Measurements from ENCODE around the gene LAMA2. TPM values are rescaled to one million over a fixed set of nuclear protein-coding genes. Genes with fewer than 3 reads are reported as not detected.

The LAMA2 gene
- total RNA-seq, 1 experiment from 2014 or later, result 0.28 TPM

DNA sequence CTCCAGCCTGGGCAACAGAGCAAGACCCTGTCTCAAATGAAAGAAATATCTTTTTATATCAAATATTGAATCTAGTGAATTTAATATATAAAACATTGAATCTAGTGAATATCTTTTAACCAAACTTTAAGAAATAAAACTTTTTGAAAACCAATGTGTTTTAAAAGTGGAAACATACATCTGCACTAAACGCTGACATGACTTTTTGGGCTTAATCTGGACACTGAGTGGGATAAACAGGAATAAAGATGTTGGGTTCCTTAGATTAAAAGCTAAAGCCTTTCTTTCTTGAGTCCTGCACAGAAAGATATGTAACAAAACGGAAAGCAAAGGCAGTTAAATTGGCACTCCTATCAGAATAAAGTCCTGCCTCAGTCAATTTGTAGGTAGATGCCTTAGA is 636.8 kb downstream of the LAMA2 start:
- Histone ChIP-seq H3K9me3 (ENCODE audit: control insufficient read depth, insufficient read depth, low read depth, low read length) (no peaks in the 10 kb centered on the region), H3K36me3 (ENCODE audit: control insufficient read depth, insufficient read depth, low read length) (no peaks in the 10 kb centered on the region), H3K4me3 (ENCODE audit: low read depth in 2 of 2, low read length in 2 of 2) (no peak overlapping the region), H3K4me1 (ENCODE audit: control insufficient read depth, insufficient read depth, low read length) (no peaks in the 10 kb centered on the region), H3K27me3 (ENCODE audit: control insufficient read depth, insufficient read depth, low read length) (no peaks in the 10 kb centered on the region), H3K27ac (ENCODE audit: low read length) (no peak overlapping the region)
- BruUV-seq (replicated peaks), result no TSS peak
- no peak for DNase-seq (ENCODE audit: low read depth, low spot score)
- in situ Hi-C loops (cut with HindIII; ENCODE audit: low pct_unique_long_range_greater_than_20kb, low sequenced_read_pairs), result no loop called here
- TF ChIP-seq, protein P1, sequence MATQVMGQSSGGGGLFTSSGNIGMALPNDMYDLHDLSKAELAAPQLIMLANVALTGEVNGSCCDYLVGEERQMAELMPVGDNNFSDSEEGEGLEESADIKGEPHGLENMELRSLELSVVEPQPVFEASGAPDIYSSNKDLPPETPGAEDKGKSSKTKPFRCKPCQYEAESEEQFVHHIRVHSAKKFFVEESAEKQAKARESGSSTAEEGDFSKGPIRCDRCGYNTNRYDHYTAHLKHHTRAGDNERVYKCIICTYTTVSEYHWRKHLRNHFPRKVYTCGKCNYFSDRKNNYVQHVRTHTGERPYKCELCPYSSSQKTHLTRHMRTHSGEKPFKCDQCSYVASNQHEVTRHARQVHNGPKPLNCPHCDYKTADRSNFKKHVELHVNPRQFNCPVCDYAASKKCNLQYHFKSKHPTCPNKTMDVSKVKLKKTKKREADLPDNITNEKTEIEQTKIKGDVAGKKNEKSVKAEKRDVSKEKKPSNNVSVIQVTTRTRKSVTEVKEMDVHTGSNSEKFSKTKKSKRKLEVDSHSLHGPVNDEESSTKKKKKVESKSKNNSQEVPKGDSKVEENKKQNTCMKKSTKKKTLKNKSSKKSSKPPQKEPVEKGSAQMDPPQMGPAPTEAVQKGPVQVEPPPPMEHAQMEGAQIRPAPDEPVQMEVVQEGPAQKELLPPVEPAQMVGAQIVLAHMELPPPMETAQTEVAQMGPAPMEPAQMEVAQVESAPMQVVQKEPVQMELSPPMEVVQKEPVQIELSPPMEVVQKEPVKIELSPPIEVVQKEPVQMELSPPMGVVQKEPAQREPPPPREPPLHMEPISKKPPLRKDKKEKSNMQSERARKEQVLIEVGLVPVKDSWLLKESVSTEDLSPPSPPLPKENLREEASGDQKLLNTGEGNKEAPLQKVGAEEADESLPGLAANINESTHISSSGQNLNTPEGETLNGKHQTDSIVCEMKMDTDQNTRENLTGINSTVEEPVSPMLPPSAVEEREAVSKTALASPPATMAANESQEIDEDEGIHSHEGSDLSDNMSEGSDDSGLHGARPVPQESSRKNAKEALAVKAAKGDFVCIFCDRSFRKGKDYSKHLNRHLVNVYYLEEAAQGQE (IDR thresholded peaks at IDR 0.05; ENCODE audit: insufficient read depth in 1 of 2, low read depth in 2 of 2, low read length in 1 of 2), result no peak
- TF ChIP-seq SIN3A (IDR thresholded peaks at IDR 0.05; ENCODE audit: borderline replicate concordance, insufficient read depth, low read depth, low read length) (no peak), POLR2AphosphoS5 (IDR thresholded peaks at IDR 0.05; ENCODE audit: low read depth, low read length) (no peak)
- no peak for ATAC-seq
- intact Hi-C loops (cut with micrococcal nuclease; ENCODE audit: unreplicated experiment), result no loop called here
- POLR2A ChIA-PET, result no interaction called here
- CTCF ChIA-PET, result no interaction called here

DNA sequence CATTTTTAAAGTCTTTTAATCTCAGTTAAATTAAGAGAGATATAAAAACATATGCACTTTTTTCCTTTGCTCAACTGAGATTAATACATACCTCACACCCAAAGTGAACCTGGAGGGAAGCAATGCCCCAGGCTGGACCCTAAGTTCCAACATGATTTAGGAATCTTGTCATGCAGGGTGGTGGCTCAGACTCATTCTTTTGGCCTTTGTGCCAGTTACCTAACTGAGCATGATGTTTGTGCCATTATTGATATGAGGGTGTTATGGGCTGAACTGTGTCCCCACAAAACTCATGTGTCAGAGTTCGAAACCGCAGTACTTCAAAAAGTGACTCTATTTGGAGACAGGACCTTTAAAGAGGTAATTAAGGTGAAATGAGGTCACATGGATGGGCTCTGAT is 639.0 kb downstream of the LAMA2 start:
- TF ChIP-seq, protein P1 (IDR thresholded peaks at IDR 0.05; ENCODE audit: insufficient read depth in 1 of 2, low read depth in 2 of 2, low read length in 1 of 2), result no peak
- TF ChIP-seq, protein P2, sequence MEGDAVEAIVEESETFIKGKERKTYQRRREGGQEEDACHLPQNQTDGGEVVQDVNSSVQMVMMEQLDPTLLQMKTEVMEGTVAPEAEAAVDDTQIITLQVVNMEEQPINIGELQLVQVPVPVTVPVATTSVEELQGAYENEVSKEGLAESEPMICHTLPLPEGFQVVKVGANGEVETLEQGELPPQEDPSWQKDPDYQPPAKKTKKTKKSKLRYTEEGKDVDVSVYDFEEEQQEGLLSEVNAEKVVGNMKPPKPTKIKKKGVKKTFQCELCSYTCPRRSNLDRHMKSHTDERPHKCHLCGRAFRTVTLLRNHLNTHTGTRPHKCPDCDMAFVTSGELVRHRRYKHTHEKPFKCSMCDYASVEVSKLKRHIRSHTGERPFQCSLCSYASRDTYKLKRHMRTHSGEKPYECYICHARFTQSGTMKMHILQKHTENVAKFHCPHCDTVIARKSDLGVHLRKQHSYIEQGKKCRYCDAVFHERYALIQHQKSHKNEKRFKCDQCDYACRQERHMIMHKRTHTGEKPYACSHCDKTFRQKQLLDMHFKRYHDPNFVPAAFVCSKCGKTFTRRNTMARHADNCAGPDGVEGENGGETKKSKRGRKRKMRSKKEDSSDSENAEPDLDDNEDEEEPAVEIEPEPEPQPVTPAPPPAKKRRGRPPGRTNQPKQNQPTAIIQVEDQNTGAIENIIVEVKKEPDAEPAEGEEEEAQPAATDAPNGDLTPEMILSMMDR (IDR thresholded peaks at IDR 0.05), result no peak
- TF ChIP-seq TCF7L2 (IDR thresholded peaks at IDR 0.05; ENCODE audit: low read depth, low read length) (no peak), SIN3A (IDR thresholded peaks at IDR 0.05; ENCODE audit: borderline replicate concordance, insufficient read depth, low read depth, low read length) (no peak), POLR2AphosphoS5 (IDR thresholded peaks at IDR 0.05; ENCODE audit: low read depth, low read length) (no peak)
- ATAC-seq, result no peak
- no peaks in the 10 kb centered on the region for H3K4me1 ChIP-seq (ENCODE audit: control insufficient read depth, insufficient read depth, low read length)
- ChIA-PET CTCF (no interaction called here), POLR2A (no interaction called here)
- no peaks in the 10 kb centered on the region for H3K9me3 ChIP-seq (ENCODE audit: control insufficient read depth, insufficient read depth, low read depth, low read length)
- H3K36me3 ChIP-seq (ENCODE audit: control insufficient read depth, insufficient read depth, low read length), result no peaks in the 10 kb centered on the region
- BruUV-seq (replicated peaks), result no TSS peak
- no peak overlapping the region for H3K27ac ChIP-seq (ENCODE audit: low read length)
- in situ Hi-C loops (cut with HindIII; ENCODE audit: low pct_unique_long_range_greater_than_20kb, low sequenced_read_pairs) (no loop called here), intact Hi-C loops (cut with micrococcal nuclease; ENCODE audit: unreplicated experiment) (no loop called here)
- H3K4me3 ChIP-seq (ENCODE audit: low read depth in 2 of 2, low read length in 2 of 2), result no peak overlapping the region
- H3K27me3 ChIP-seq (ENCODE audit: control insufficient read depth, insufficient read depth, low read length), result no peaks in the 10 kb centered on the region
- DNase-seq (ENCODE audit: low read depth, low spot score), result no peak
